H9 (cell line): ENCODE data around the gene DUSP16. TPM values are rescaled to one million over a fixed set of nuclear protein-coding genes. Genes with fewer than 3 reads are reported as not detected.

Experiments
- DNase-seq: peaks from one replicate; pipeline ENCODE4 v3.0.0-alpha.2; 2017
- H2AFZ ChIP-seq: one replicate; pipeline ENCODE4 v1.6.1; 2013; ENCODE audit warnings: mild to moderate bottlenecking, low read length, control low read depth, moderate library complexity
- H2AK5ac ChIP-seq: 2 replicates; pipeline ENCODE4 v1.6.1; 2013; ENCODE audit warnings: low read length, control low read depth, mixed read lengths; ENCODE audit not compliant: insufficient read length
- H2BK120ac ChIP-seq: one replicate; pipeline ENCODE4 v1.6.1; 2013; ENCODE audit warnings: low read depth, mild to moderate bottlenecking, low read length, control low read depth, inconsistent platforms; ENCODE audit not compliant: poor library complexity, severe bottlenecking
- H2BK12ac ChIP-seq: 2 replicates; pipeline ENCODE4 v1.6.1; 2013; ENCODE audit warnings: low read length, control low read depth, mixed read lengths, low read depth; ENCODE audit not compliant: insufficient read length
- H2BK15ac ChIP-seq: 2 replicates; pipeline ENCODE4 v1.6.1; 2013; ENCODE audit warnings: low read depth, low read length, control low read depth
- H2BK20ac ChIP-seq: one replicate; pipeline ENCODE4 v1.6.1; 2013; ENCODE audit warnings: low read depth, mild to moderate bottlenecking, low read length, control low read depth, inconsistent platforms; ENCODE audit not compliant: poor library complexity, severe bottlenecking
- H2BK5ac ChIP-seq: 2 replicates; pipeline ENCODE4 v1.6.1; 2013; ENCODE audit warnings: low read length, control low read depth, mixed read lengths; ENCODE audit not compliant: insufficient read length
- H3K14ac ChIP-seq: 2 replicates; pipeline ENCODE4 v1.6.1; 2013; ENCODE audit warnings: low read length, control low read depth; ENCODE audit not compliant: insufficient read depth
- H3K18ac ChIP-seq: 2 replicates; pipeline ENCODE4 v1.6.1; 2013; ENCODE audit warnings: low read depth, mild to moderate bottlenecking, mixed read lengths, low read length, control low read depth; ENCODE audit not compliant: insufficient read length
- H3K23ac ChIP-seq: 2 replicates; pipeline ENCODE4 v1.6.1; 2013; ENCODE audit warnings: low read length, control low read depth, mixed read lengths, low read depth; ENCODE audit not compliant: insufficient read length
- H3K23me2 ChIP-seq: 2 replicates; pipeline ENCODE4 v1.6.1; 2013; ENCODE audit warnings: low read depth, mild to moderate bottlenecking, mixed read lengths, low read length, control low read depth; ENCODE audit not compliant: insufficient read length, poor library complexity, severe bottlenecking
- H3K27ac ChIP-seq: 2 replicates; pipeline ENCODE4 v1.5.1; 2013; ENCODE audit warnings: low read length, control low read depth, mixed read lengths, low read depth; ENCODE audit not compliant: insufficient read length
- H3K27me3 ChIP-seq: 2 replicates; pipeline ENCODE4 v1.6.1; 2013; ENCODE audit warnings: low read length, control low read depth, inconsistent platforms; ENCODE audit not compliant: insufficient read depth
- H3K4ac ChIP-seq: 2 replicates; pipeline ENCODE4 v1.6.1; 2013; ENCODE audit warnings: low read depth, mild to moderate bottlenecking, control low read depth, inconsistent platforms, low read length, moderate library complexity
- H3K4me1 ChIP-seq: 2 replicates; pipeline ENCODE4 v1.6.1; 2013; ENCODE audit warnings: low read length, control low read depth, inconsistent platforms; ENCODE audit not compliant: insufficient read depth
- H3K4me2 ChIP-seq: 2 replicates; pipeline ENCODE4 v1.6.1; 2013; ENCODE audit warnings: low read length, control low read depth, mixed read lengths; ENCODE audit not compliant: insufficient read length, insufficient read depth
- H3K56ac ChIP-seq: 2 replicates; pipeline ENCODE4 v1.6.1; 2013; ENCODE audit warnings: low read depth, mild to moderate bottlenecking, mixed read lengths, low read length, control low read depth; ENCODE audit not compliant: insufficient read length
- H3K79me1 ChIP-seq: 2 replicates; pipeline ENCODE4 v1.6.1; 2013; ENCODE audit warnings: low read depth, mild to moderate bottlenecking, moderate library complexity, low read length, control low read depth, inconsistent platforms; ENCODE audit not compliant: insufficient read depth, poor library complexity, severe bottlenecking
- H3K79me2 ChIP-seq: 2 replicates; pipeline ENCODE4 v1.6.1; 2013; ENCODE audit warnings: low read length, control low read depth, inconsistent platforms; ENCODE audit not compliant: insufficient read depth
- H3K9ac ChIP-seq: 2 replicates; pipeline ENCODE4 v1.6.1; 2013; ENCODE audit warnings: low read length, control low read depth, mixed read lengths; ENCODE audit not compliant: insufficient read length; ENCODE audit errors: extremely low read depth
- H3K9me3 ChIP-seq: one replicate; pipeline ENCODE4 v1.6.1; 2013; ENCODE audit warnings: low read depth, low read length, inconsistent platforms; ENCODE audit not compliant: control insufficient read depth
- H3T11ph ChIP-seq: one replicate; pipeline ENCODE4 v1.6.1; 2013; ENCODE audit warnings: mild to moderate bottlenecking, low read length, control low read depth, inconsistent platforms
- H4K20me1 ChIP-seq: one replicate; pipeline ENCODE4 v1.6.1; 2013; ENCODE audit not compliant: control insufficient read depth, insufficient read length, insufficient read depth
- H4K5ac ChIP-seq: 2 replicates; pipeline ENCODE4 v1.6.1; 2013; ENCODE audit warnings: low read depth, mild to moderate bottlenecking, mixed read lengths, low read length, control low read depth; ENCODE audit not compliant: insufficient read length
- H4K8ac ChIP-seq: replicated peaks from 2 replicates; pipeline ENCODE4 v1.6.1; 2013; ENCODE audit warnings: low read length, control low read depth, mixed read lengths, low read depth; ENCODE audit not compliant: insufficient read length
- H4K91ac ChIP-seq: 2 replicates; pipeline ENCODE4 v1.6.1; 2013; ENCODE audit warnings: low read depth, mild to moderate bottlenecking, moderate library complexity, mixed read lengths, low read length, control low read depth; ENCODE audit not compliant: insufficient read length
- H3K27ac Mint-ChIP-seq, 3 experiments: 2 replicates in 2 of 3; 3 replicates in 1 of 3; pipeline ENCODE4 v1.8.0; 2020 to 2021; ENCODE audit warnings: mixed read lengths in 3 of 3, mild to moderate bottlenecking in 1 of 3, moderate library complexity in 1 of 3
- H3K27me3 Mint-ChIP-seq: 2 replicates; pipeline ENCODE4 v1.8.0; 2021; ENCODE audit warnings: low read depth, mild to moderate bottlenecking, moderate library complexity, mixed read lengths
- H3K36me3 Mint-ChIP-seq, 3 experiments: 2 replicates in 2 of 3; 3 replicates in 1 of 3; pipeline ENCODE4 v1.8.0; 2020 to 2021; ENCODE audit warnings: low read depth in 3 of 3, mixed read lengths in 3 of 3; ENCODE audit not compliant: insufficient read depth in 1 of 3
- H3K4me1 Mint-ChIP-seq, 2 experiments: 2 replicates each; pipeline ENCODE4 v1.8.0; 2020; ENCODE audit warnings: mixed read lengths in 2 of 2
- H3K4me3 Mint-ChIP-seq, 2 experiments: 2 replicates in 1 of 2; 3 replicates in 1 of 2; pipeline ENCODE4 v1.8.0; 2020 to 2021; ENCODE audit warnings: mild to moderate bottlenecking in 2 of 2, mixed read lengths in 2 of 2, moderate library complexity in 1 of 2
- H3K9me3 Mint-ChIP-seq, 2 experiments: 2 replicates in 1 of 2; 3 replicates in 1 of 2; pipeline ENCODE4 v1.8.0; 2020; ENCODE audit warnings: mild to moderate bottlenecking in 2 of 2, mixed read lengths in 2 of 2, moderate library complexity in 1 of 2
- WGBS: extraction: QIAGEN DNeasy Blood & Tissue Kit; methylation state at CpG from one replicate; pipeline ENCODE4 v1.1.7; 2013; ENCODE audit warnings: missing lambda C conversion rate, low lambda C conversion rate, mixed read lengths; ENCODE audit not compliant: insufficient read length; ENCODE audit errors: extremely low coverage; 5-methylcytosine and 5-hydroxymethylcytosine counted together
- total RNA-seq: library from RNA; stranded (reverse); gene quantifications from 2 replicates; pipeline ENCODE4 v1.2.1, GENCODE V29; 2021
- TF ChIP-seq, protein P1 (sequence below): fragments of 200-600 bp; sonication (generic); conservative IDR thresholded peaks from 3 replicates; pipeline ENCODE4 v1.8.0; 2021; ENCODE audit warnings: antibody characterized with exemption, mild to moderate bottlenecking

Gene DUSP16
- total RNA-seq, 1 experiment from 2014 or later: 64.0 TPM

DNA sequence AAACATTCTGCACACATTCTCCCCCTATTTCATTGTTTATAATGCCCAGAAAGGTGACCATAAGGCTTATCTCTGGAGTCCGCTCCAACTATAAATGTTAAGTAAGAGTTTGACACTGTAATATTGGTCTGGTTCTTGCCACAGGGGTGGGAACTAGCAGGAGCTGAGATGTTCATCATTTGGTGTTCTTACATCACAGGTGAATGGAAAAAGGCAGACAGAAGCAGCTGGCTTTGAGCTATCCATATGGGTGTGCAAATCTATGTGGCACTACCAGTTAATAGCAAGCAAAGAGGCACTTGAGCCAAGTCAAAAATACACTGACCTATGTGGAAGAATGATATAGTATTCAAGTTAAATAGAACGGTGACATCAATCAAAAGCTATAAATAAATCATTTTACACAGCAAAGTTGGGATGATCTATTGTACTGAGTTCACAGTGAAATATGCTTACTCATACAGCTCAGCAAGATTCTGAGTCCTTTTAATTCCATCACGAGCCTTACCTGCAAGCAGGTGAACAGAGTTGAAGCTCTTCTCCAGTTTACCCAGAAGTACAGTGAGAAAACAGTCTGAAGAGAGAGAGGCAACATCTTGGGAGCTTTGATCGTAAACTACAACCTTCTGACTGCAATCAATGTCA lies 43.2 kb downstream of the DUSP16 start:
- Histone ChIP-seq H3K27me3 (no peaks in the 10 kb centered on the region; the same call in 1 of the 2 replicates), H3K14ac (no peak overlapping the region), H2BK5ac (no peak overlapping the region), H2AK5ac (no peak overlapping the region), H2BK12ac (no peak overlapping the region), H3K18ac (no peak overlapping the region), H4K20me1 (no peaks in the 10 kb centered on the region), H2BK15ac (no peak overlapping the region), H4K5ac (no peak overlapping the region), H3K23me2 (no peaks in the 10 kb centered on the region), H3K9me3 (no peaks in the 10 kb centered on the region), H3K4me1 (peaks cover 10% of the 10 kb centered on the region; the same call in 1 of the 2 replicates), H2AFZ (no peak overlapping the region), H3K4ac (no peak overlapping the region), H2BK120ac (no peak overlapping the region), H3K79me1 (no peaks in the 10 kb centered on the region), H3T11ph (no peak overlapping the region), H2BK20ac (no peak overlapping the region), H3K27ac (no peak overlapping the region), H3K23ac (no peak overlapping the region), H3K4me2 (no peak overlapping the region), H3K56ac (no peak overlapping the region), H3K79me2 (peaks cover 15% of the 10 kb centered on the region; the same call in 1 of the 2 replicates), H3K9ac (peak overlapping the region; percentile 10), H4K8ac (no peak overlapping the region), H4K91ac (no peak overlapping the region)
- H3K27me3 Mint-ChIP-seq: no peaks in the 10 kb centered on the region
- H3K4me3 Mint-ChIP-seq: no peak overlapping the region
- WGBS: no CpG with 5 or more reads among the region's 4 CpGs
- H3K4me1 Mint-ChIP-seq: peaks cover 49 to 59% of the 10 kb centered on the region in 2 experiments
- H3K9me3 Mint-ChIP-seq: no peaks in the 10 kb centered on the region
- DNase-seq: no peak
- TF ChIP-seq, protein P1, sequence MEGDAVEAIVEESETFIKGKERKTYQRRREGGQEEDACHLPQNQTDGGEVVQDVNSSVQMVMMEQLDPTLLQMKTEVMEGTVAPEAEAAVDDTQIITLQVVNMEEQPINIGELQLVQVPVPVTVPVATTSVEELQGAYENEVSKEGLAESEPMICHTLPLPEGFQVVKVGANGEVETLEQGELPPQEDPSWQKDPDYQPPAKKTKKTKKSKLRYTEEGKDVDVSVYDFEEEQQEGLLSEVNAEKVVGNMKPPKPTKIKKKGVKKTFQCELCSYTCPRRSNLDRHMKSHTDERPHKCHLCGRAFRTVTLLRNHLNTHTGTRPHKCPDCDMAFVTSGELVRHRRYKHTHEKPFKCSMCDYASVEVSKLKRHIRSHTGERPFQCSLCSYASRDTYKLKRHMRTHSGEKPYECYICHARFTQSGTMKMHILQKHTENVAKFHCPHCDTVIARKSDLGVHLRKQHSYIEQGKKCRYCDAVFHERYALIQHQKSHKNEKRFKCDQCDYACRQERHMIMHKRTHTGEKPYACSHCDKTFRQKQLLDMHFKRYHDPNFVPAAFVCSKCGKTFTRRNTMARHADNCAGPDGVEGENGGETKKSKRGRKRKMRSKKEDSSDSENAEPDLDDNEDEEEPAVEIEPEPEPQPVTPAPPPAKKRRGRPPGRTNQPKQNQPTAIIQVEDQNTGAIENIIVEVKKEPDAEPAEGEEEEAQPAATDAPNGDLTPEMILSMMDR: no peak
- peaks cover 7 to 48% (median 42%) of the 10 kb centered on the region in 3 experiments for H3K36me3 Mint-ChIP-seq
- H3K27ac Mint-ChIP-seq: peak overlapping the region in 2 of 3 experiments; percentile 71 to 95; a peak in 4 of 7 replicates
